Fibroblast of villous mesenchyme (primary cell): Measurements from ENCODE around the gene LPIN3. TPM values are rescaled to one million over a fixed set of nuclear protein-coding genes. Genes with fewer than 3 reads are reported as not detected.

Experiments
- DNase-seq: peaks from one replicate; pipeline ENCODE4 v3.0.0-alpha.2; 2010; ENCODE audit warnings: low read depth
- H3K4me3 ChIP-seq: 2 replicates; pipeline ENCODE4 v1.5.1; 2011; ENCODE audit warnings: low read depth, mild to moderate bottlenecking, low read length
- CTCF ChIP-seq: IDR thresholded peaks from 2 replicates; pipeline ENCODE4 v1.5.1; 2012; ENCODE audit warnings: low read depth, mild to moderate bottlenecking, low read length; ENCODE audit not compliant: insufficient read depth
- total RNA-seq: library from RNA; depleted of rRNA; stranded (reverse); fragments of >200 nt; gene quantifications from 2 replicates; pipeline ENCODE4 v1.2.3, GENCODE V29; 2012

LPIN3 gene
- total RNA-seq, 1 donor: 5.6 TPM

- TF ChIP-seq CTCF: no peak
- DNase-seq: no peak
- no peak overlapping the region for H3K4me3 ChIP-seq
Measured at GRCh38 chr20:41367393-41367695, 26.7 kb downstream of the LPIN3 start.

DNA sequence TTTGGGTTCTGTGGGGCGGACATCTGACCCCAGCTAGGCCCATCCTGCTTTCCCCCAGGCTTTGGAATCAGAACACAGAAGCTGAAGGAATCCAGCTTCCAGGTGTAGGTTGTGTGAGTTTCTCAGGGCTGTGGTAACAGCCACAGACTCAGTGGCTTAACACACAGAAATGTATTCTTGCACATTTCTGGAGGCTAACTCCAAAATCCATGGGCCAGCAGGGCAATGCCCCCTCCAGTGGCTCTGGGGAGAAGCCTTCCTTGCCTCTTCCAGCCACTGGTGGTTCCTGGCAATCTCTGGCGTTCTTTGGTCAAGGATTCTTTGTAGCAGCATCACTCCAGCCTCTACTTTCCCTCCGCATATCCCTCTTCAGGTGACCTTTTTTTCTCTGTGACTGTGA, 27.3 kb downstream of the LPIN3 start:
- H3K4me3 ChIP-seq: no peak overlapping the region
- no peak for DNase-seq
- no peak for TF ChIP-seq CTCF

DNA sequence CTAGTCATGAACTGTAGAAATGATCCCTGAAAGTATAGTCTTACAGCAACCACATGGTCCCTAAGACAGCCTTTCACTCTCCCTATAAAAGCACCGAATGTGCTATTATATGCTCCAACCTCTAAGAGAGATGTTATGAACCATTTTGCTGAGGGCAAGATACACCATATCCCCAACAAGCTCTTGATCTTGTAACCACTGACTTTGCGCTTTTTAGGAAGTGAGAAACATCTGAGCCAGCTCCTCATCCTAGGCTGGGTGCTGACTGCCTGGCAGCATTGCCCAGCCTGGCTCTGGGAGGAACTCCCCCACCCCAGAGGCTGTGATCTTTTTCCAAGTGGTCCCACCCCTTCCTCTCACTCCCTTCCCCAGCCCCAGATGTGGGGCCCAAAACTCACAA, 29.1 kb downstream of the LPIN3 start:
- no peak overlapping the region for H3K4me3 ChIP-seq
- TF ChIP-seq CTCF: no peak
- no peak for DNase-seq

GRCh38 chr20:41370176-41370575, 29.6 kb downstream of the LPIN3 start:
- TF ChIP-seq CTCF: no peak
- H3K4me3 ChIP-seq: no peak overlapping the region
- no peak for DNase-seq

GRCh38 chr20:41371371-41371770, 30.8 kb downstream of the LPIN3 start:
- no peak for TF ChIP-seq CTCF
- no peak for DNase-seq

GRCh38 chr20:41373251-41373783, 32.7 kb downstream of the LPIN3 start:
- H3K4me3 ChIP-seq: no peak overlapping the region
- no peak for TF ChIP-seq CTCF
- no peak for DNase-seq

More at GRCh38 chr20:41371371-41371770, 30.8 kb downstream of the LPIN3 start:
- no peak overlapping the region for H3K4me3 ChIP-seq
